ENCODE data around the gene KRT4.

The KRT4 gene

GRCh38 chr12:52821826-52822660 lies 8.1 kb upstream of the KRT4 start:
- no peak for DNase-seq (ENCODE audit: low spot score)

GRCh38 chr12:52821071-52821730 lies 7.3 kb upstream of the KRT4 start:
- DNase-seq (ENCODE audit: low spot score), result no peak

- DNase-seq (ENCODE audit: low spot score), result no peak
Observed at GRCh38 chr12:52820521-52820920, 6.6 kb upstream of the KRT4 start.

GRCh38 chr12:52819731-52820510 lies 6.0 kb upstream of the KRT4 start:
- no peak for DNase-seq (ENCODE audit: low spot score)

DNA sequence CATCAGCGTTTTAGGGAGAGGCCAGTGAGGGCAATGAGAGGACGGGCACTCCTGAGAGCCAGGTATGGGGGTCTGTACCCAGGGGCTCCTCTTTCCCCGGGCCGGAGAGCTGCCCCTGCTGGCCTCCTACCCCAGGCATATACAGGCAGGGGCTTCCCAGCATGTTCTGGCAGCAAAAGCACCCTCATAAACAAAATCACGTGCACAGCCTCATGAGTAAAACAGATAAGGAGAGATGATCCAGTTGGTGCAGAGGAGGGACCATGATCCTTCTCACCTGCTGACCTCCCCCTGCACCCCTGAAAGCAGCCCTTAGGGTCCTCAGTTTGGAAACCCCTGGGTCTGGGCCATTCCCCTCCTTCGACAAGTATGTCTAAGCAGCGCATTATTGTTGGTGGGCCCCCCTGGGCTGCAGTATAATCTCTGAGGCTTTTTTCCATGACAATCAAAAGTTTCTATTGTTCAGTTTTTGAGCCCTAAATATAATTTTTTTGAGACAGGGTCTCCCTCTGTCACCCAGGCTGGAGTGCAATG lies 5.0 kb upstream of the KRT4 start:
- DNase-seq (ENCODE audit: low spot score), result no peak

- DNase-seq (ENCODE audit: low spot score), result no peak
Observed at GRCh38 chr12:52818388-52818787, 4.5 kb upstream of the KRT4 start.

GRCh38 chr12:52817699-52818238 lies 3.9 kb upstream of the KRT4 start:
- no peak for DNase-seq (ENCODE audit: low spot score)

- DNase-seq (ENCODE audit: low spot score), result no peak
Observed at GRCh38 chr12:52817003-52817698, 3.2 kb upstream of the KRT4 start.

- no peak for DNase-seq (ENCODE audit: low spot score)
Observed at GRCh38 chr12:52815676-52816588, 2.0 kb upstream of the KRT4 start.

DNA sequence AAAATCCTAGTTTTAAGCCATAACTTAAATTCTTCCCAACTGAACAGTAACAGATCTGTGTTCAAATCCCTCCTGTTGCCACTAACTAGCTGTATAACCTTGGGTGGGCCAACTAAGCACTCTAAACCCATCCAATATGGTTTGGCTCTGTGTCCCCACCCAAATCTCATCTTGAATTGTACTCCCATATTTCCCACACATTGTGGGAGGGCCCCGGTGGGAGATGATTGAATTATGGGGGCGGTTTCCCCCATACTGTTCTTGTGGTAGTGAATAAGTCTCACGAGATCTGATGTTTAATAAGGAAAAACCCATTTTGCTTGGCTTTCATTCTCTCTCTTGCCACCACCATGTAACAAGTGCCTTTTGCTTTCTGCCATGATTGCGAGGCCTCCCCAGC lies 1.2 kb upstream of the KRT4 start:
- DNase-seq (ENCODE audit: low spot score), result no peak

- DNase-seq (ENCODE audit: low spot score), result no peak
Observed at GRCh38 chr12:52814710-52815155, 817 bp upstream of the KRT4 start.

DNA sequence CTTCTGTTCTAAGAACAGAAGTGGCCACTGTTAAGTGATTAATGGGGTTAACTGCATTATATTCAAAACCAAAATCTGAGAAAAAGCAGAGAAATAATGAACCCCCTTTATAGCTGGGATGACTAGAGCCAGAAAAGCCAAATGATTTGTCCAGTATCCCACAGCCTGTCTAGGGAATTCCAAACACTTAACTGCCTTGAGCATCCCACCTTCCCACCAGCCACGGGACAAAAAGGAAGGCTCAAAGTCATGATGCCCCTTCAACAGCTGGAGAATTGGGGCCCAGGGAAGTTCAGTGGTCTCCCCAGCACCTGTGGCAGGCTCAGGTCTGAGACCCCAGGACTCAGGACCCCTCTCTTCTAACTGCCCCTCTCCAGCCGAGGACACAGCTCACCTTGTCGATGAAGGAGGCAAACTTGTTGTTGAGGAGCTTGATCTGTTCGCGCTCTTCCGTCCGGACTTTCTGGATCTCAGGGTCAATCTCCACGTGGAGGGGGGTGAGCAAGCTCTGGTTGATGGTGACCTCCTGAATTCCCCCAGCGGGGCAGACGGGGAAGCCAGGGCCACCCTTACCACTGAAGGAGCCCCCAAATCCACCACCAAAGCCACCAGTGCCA lies 605 bp downstream of the KRT4 start:
- DNase-seq (ENCODE audit: low spot score), result no peak

DNA sequence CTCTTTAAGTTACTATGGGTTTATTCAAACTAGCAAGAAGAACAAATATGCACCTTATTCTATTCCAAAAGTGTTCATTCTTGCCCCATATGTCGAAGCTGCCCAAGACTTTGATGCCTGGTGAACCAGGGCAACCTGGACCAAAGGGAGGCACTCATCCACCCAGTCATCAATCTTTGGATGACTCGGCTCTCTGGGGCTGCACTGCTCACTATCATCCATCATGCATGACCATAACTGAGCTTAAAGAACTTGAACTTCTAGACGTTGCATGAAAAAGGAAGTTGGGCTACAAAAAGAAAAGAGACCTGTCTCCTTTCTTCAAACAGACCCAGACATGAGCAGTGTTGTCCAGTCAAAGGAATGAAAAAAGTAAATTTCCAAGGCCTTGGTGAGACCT lies 1.2 kb downstream of the KRT4 start:
- no peak for DNase-seq (ENCODE audit: low spot score)

DNA sequence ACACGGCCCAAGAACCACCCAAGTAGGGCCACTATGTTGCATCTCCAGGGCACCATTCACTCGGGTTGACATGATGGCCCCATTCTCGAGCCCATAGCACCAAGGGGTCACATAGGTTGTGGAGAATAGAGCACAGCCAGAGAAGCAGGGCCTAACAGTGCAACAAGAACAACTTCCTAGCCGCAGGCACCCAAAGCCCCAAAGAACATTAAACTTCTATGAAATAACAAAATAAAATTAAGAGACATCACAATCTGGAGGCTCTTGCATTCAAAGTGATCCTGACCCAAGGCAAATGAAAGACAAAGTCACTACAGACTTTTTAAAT lies 1.9 kb downstream of the KRT4 start:
- no peak for DNase-seq (ENCODE audit: low spot score)

- no peak for DNase-seq (ENCODE audit: low spot score)
Observed at GRCh38 chr12:52811191-52812072, 2.5 kb downstream of the KRT4 start.

DNA sequence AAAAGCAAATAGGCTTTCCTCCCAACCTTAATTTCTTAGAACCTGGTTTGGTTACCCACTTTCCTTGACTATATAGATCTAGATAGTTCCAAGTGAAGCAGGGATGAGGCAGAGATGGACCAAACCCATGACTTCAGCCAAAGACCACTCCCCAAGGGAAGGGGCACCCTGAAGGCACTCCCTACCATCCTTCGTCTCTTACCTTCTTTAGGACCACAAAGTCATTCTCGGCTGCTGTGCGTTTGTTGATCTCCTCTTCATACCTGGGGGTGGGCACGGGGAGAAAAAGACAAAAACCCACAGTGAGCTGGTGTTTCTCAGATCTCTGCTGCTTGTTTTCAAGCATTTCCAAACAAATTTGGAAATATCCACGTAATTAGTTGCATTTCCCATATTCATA lies 3.4 kb downstream of the KRT4 start:
- no peak for DNase-seq (ENCODE audit: low spot score)

DNA sequence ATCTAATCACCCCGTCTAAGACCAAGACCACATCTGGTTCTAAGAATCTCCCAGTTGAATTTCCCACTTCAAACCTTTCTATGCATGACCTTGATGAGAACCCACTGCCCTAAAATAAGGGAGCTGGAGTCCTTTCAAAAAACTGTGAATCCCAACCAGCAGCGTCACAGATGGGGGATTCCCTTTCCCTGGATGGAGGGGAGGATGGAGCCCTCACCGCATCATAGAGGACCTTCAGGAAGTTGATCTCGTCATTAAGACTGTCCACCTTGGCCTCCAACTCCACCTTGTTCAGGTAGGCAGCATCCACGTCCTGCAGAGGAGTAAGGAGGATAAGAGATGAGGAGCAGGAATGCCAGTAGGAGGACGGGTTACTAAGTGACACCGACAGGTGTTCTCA lies 4.8 kb downstream of the KRT4 start:
- no peak for DNase-seq (ENCODE audit: low spot score)

- DNase-seq (ENCODE audit: low spot score), result no peak
Observed at GRCh38 chr12:52808573-52809160, 5.2 kb downstream of the KRT4 start.

All from D341Med (cell line).